HG02870 (cell line): ENCODE results near the gene ZDBF2.
"Not testable (repeated sequence)": the region's sequence is repeated elsewhere in the genome, so short reads cannot be mapped to it uniquely, and the experiment has no call there.

Experiments used
- ATAC-seq: cut with Tn5 transposase; IDR thresholded peaks from one replicate; pipeline ENCODE4 v1.9.1; 2021; ENCODE audit warnings: mild to moderate bottlenecking, moderate library complexity; ENCODE audit not compliant: unreplicated experiment

Gene ZDBF2

DNA sequence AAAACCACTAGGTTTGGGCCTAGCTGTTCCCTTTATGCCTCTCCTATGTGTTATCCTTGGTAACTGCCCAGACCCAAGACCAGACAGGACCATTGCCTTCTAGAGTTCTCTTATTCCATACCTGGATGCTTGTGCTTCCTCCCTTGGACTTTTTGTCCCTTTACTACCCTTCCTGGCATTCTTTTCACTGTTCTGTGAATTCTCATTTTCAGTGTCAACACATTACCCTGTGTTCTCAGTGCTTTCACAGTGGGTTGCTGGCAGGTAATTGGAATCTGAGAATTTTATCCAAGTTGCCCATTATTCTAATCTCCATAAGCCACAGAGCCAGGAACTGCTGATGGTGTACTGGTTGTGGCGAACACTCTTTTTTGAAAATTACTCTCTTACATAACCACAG is 41.7 kb downstream of the ZDBF2 start:
- no peak for ATAC-seq

GRCh38 chr2:206323033-206323432 is 48.6 kb downstream of the ZDBF2 start:
- no peak for ATAC-seq

GRCh38 chr2:206323486-206323885 is 49.0 kb downstream of the ZDBF2 start:
- no peak for ATAC-seq

DNA sequence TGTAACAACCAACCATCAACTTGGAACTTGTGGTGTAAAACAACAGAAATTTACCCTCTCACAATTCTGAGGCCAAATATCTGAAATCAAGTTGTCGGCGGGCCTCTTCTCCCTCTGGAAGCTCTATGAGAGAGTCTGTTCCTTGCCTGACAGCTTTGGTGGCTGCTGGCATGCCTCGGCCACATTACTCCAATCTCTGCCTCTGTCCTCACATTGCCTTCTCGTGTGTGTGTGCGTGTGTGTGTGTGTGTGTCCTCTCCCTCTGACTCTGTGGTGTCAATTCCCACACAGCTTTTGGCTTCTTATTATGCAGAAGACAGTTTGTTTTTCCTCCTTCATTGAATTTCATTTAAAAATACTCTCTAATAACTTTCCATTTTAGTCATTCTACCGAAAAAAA is 50.4 kb downstream of the ZDBF2 start:
- ATAC-seq, result no peak

DNA sequence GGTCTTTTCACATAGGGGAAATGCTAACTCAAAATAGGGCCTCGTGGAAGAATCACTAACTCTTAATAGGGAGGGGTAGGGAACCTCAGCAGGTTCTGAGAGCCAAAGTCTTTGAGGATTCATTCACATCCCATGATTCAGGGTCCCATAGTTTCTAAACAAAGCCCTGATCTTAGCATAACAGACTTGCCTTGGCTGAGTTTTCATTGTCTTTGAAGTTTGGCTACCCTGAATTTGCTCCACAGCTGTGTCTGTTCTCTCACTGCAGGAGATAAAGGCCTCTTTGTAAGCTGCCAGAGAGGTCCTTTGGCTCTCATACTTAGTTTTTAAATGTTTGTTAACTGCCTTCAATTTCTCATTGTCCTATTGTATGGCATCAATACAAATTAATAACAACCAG is 54.5 kb downstream of the ZDBF2 start:
- ATAC-seq, result no peak

DNA sequence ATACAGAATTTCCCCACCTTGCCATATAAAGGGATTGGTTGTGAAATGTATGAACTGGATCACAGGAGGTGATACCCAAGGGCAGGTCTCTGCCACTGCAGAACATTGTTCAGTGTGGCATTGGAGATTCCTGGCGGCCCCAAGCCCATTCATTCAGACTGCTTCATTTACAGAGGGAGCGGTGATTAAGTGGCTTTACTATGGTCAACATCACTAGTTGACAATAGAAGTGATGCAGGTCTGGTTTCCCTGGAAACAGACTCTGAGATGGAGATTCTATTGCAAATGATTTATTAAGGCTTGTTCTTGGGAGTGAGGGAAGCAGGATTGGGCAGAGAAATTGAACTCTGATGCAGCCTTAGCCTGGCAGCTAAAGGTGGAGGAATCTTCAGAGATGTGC is 62.4 kb downstream of the ZDBF2 start:
- no peak for ATAC-seq

GRCh38 chr2:206337956-206338355 is 63.5 kb downstream of the ZDBF2 start:
- no peak for ATAC-seq

GRCh38 chr2:206341396-206341795 is 66.9 kb downstream of the ZDBF2 start:
- no peak for ATAC-seq

DNA sequence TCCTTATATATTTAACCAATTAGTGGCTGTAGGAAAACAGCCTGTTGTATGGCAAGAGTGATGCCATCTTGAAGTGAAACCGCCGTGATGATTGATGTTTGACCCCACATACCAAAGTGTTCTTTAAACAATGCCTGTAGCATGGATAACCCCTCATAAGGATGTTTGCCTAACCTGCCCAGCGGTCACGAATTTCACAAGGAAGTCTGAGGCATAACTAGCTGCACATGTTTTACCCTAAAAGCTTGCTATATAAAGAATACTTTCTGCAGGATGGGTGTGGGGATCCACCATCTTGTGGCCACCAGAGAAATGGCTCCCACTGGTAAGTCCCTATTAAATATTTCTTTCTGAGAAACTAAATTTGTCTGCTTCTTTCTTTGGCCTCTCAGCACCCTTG is 68.7 kb downstream of the ZDBF2 start:
- no peak for ATAC-seq

- no peak for ATAC-seq
Observed at GRCh38 chr2:206343816-206344215, 69.4 kb downstream of the ZDBF2 start.

DNA sequence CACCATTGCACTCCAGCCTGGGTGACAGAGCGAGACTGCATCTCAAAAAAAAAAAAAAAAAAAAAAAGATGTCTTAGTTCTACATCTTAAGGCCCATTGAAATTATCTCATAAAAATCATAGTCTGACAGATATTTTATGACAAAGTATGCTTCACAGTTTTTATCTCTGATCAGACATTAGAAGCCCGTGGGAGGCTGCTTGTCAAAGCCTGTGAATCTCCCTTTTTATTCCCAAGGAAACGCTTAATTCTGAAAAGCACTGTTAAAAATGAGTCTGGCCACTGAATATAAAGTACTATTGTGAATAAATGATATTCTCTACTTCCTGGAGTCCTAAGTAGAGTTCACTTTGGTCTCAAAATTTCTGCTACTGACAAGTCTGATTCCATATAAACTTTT is 71.1 kb downstream of the ZDBF2 start:
- no peak for ATAC-seq

- ATAC-seq, result no peak
Observed at GRCh38 chr2:206349375-206349774, 74.9 kb downstream of the ZDBF2 start.

GRCh38 chr2:206352571-206352970 is 78.1 kb downstream of the ZDBF2 start:
- ATAC-seq, result no peak

DNA sequence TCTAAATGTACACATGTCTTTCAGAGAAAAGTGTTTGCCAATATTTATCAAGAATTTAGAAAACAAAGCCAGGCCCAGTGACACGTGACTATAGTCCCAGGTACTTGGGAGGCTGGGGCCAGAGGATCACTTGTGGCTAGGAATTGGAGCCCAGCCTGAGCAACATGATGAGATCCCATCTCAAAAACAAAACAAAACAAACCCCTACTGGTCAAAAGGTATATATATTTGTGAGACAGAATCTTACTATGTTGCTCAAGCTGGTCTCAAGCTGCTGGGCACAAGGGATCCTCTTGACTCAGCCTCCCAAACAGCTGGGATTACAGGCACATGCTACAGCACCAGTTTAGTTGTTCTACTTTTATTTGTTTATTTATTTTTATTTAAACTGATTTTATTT is 79.2 kb downstream of the ZDBF2 start:
- no peak for ATAC-seq

DNA sequence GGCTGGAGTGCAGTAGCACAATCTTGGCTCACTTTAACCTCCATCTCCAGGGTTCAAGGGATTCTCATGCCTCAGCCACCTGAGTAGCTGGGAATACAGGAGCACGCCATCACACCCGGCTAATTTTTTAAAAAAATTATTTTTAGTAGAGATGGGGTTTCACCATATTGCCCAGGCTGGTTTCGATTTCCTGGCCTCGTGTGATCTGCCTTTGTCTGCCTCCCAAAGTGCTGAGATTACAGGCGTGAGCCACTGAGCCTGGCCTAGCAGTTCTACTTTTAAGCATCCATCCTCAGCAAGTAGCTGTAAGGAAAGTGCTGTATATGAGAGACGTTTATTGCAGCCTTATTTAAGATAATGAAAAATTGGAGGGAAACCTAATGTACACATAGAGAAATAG is 79.7 kb downstream of the ZDBF2 start:
- ATAC-seq, result no peak

GRCh38 chr2:206356840-206357239 is 82.4 kb downstream of the ZDBF2 start:
- ATAC-seq, result not testable (repeated sequence)

DNA sequence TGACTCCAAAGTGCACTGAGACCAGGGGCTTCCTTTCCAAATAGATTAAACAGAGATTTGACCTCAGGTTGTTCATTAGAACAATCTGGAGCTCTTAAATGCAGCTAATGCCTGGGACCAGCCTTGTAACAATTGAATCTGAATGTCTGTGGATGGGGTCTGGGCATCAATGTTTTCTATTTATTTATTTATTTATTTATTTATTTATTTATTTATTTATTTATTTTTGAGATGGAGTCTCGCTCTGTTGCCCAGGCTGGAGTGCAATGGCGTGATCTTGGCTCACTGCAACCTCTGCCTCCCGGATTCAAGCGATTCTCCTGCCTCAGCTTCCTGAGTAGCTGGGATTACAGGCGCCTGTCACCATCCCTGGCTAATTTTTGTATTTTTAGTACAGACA is 86.4 kb downstream of the ZDBF2 start:
- not testable (repeated sequence) for ATAC-seq

- ATAC-seq, result peak; percentile 94
Observed at GRCh38 chr2:206361407-206362045, 87.1 kb downstream of the ZDBF2 start.
